ENCODE results near the gene VASH2. TPM values are rescaled to one million over a fixed set of nuclear protein-coding genes. Genes with fewer than 3 reads are reported as not detected.

VASH2 gene
- total and polyA plus RNA-seq, 4 experiments from 2014 or later = 0.11 TPM; not detected in 3

DNA sequence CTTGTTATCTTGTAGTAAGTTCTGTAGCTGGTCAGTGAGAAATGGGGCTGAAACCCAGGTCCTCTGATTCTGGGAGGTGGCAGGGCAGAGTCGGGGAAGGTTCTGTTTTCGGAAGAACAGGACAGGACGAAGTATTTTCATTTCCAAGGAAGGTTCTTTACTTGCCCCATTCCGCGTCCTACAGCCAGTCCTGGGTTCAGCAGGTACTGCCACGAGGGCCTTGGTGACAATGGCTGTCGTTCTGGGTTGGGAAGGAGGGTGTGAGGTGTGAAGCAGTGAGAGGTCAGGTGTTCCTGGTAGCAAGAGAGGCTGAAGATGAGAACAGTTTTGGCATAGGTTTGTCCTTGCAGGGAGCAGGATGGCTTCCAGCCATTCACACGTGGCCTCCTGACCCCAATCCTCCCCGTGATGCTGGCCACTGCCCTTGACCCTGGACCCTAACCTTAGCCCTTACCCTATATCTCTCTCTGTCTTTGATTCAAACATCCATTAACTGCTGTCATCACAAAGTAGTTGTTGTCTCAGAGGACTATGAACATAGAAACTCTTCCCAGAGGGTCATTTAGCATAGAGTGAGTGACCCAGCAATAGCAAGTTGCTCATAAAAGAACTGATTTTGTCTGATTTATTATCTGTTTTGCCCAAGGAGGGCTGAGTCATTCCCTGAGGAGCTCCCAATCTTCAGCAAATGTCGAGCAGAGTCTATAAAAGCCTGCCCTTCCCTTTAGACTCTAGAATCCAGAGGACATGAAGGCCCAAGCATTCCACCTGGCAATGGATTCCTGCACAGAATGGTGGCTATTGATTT lies 25.0 kb downstream of the VASH2 start:
- H3K9me3 ChIP-seq (ENCODE audit: control insufficient read depth in 1 of 2, low read length in 2 of 2) = no peaks in the 10 kb centered on the region
- Mint-ChIP-seq H3K4me1 (peaks cover 0 to 28% (median 5%) of the 10 kb centered on the region in 4 donors), H3K9me3 (no peaks in the 10 kb centered on the region), H3K27me3 (peaks cover 9 to 20% of the 10 kb centered on the region in 2 donors), H3K4me3 (no peak overlapping the region), H3K36me3 (no peaks in the 10 kb centered on the region), H3K27ac (peak overlapping the region in 1 of 7 donors; percentile 0)
- no peaks in the 10 kb centered on the region for H3K27me3 ChIP-seq (ENCODE audit: insufficient read depth, low read length)
- DNase-seq = no peak
- no peak overlapping the region for H3K27ac ChIP-seq (ENCODE audit: low read depth, low read length)
- peaks cover 9% of the 10 kb centered on the region for H3K4me1 ChIP-seq (ENCODE audit: insufficient read depth, low read length)
- no peak overlapping the region for H3K4me3 ChIP-seq (ENCODE audit: low read length in 2 of 2)
- intact Hi-C loops (cut with micrococcal nuclease) = no loop called here
- ChIA-PET POLR2A (ENCODE audit: partially characterized antibody) (no interaction called here), CTCF (ENCODE audit: partially characterized antibody) (no interaction called here)
- H3K36me3 ChIP-seq (ENCODE audit: insufficient read depth, low read length) = no peaks in the 10 kb centered on the region

DNA sequence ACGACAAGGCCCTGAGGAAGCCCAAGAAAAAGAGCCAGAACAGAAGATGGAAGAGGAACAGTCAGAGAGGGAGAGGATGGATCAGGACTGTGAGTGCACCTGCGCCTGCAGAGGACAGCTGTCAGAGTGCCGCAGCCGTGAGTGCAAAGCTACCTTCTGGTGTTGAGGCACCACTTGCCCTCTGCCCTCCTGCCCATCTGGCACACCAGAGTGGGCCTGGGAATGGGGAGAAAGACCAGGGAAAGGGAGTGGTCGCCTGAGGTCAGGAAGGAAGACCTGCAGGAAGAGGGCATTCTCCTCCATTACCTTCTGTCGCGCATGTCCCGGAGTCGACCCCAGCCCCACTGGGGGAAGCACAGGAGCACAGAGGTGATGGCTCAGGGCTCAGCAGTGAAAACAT lies 26.2 kb downstream of the VASH2 start:
- DNase-seq = no peak
- H3K4me1 ChIP-seq (ENCODE audit: insufficient read depth, low read length) = peaks cover 9% of the 10 kb centered on the region
- H3K4me1 Mint-ChIP-seq = peaks cover 1 to 28% (median 5%) of the 10 kb centered on the region in 4 donors
- H3K27ac Mint-ChIP-seq = peak overlapping the region in 2 of 7 donors; percentile 25 to 62
- H3K9me3 ChIP-seq (ENCODE audit: control insufficient read depth in 1 of 2, low read length in 2 of 2) = no peaks in the 10 kb centered on the region
- H3K27me3 ChIP-seq (ENCODE audit: insufficient read depth, low read length) = no peaks in the 10 kb centered on the region
- peak overlapping the region in 1 of 8 donors; percentile 8 for H3K4me3 Mint-ChIP-seq
- CTCF ChIA-PET (ENCODE audit: partially characterized antibody) = no interaction called here
- no peak overlapping the region for H3K27ac ChIP-seq (ENCODE audit: low read depth, low read length)
- H3K36me3 ChIP-seq (ENCODE audit: insufficient read depth, low read length) = no peaks in the 10 kb centered on the region
- H3K27me3 Mint-ChIP-seq = peaks cover 9 to 18% of the 10 kb centered on the region in 2 donors
- no peaks in the 10 kb centered on the region for H3K9me3 Mint-ChIP-seq
- intact Hi-C loops (cut with micrococcal nuclease) = no loop called here
- no peaks in the 10 kb centered on the region for H3K36me3 Mint-ChIP-seq
- H3K4me3 ChIP-seq (ENCODE audit: low read length in 2 of 2) = no peak overlapping the region
- POLR2A ChIA-PET (ENCODE audit: partially characterized antibody) = no interaction called here

DNA sequence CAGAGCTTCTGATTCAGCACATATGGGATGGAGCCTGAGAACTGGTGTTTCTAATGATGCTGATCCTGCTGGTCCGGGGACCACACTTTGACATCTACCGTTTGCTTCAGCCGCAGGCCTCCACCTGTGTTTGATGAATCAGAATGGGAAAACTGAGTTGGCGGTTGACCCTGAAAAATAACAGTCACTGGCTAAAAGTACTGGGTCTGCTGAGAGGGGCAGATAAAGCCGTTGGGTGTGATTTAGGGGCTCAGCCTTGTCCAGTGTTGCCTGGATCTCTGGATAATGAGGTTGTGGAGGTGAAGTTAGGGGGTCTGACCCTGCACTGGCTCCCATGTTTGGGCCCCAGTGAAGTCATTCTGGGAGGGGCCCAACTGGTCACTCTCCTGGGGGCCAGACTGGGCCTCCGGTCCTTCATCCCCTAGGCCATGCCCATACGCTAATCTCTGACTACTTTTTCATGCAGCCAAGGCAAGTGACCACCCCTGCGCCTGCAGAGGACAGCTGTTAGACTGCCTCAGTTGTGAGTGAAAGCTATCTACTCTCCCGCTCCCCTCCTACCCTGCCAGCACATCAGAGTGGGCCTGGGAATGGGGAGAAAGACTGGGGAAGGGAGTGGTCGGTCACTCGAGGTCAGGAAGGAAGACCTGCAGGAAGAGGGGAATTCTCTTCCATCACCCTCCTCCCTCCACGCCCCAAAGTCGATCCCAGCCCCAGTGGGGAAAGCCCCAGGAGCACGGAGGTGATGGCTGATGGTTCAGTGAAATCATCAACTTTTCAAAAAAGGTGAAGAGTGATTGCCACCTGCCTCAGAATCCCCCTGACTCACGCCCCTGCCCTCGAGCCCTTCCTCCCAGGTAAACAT lies 27.7 kb downstream of the VASH2 start:
- H3K9me3 ChIP-seq (ENCODE audit: control insufficient read depth in 1 of 2, low read length in 2 of 2) = no peaks in the 10 kb centered on the region
- no peak for DNase-seq
- intact Hi-C loops (cut with micrococcal nuclease) = no loop called here
- peaks cover 9% of the 10 kb centered on the region for H3K4me1 ChIP-seq (ENCODE audit: insufficient read depth, low read length)
- H3K36me3 ChIP-seq (ENCODE audit: insufficient read depth, low read length) = no peaks in the 10 kb centered on the region
- Mint-ChIP-seq H3K4me1 (peaks cover 3 to 28% (median 6%) of the 10 kb centered on the region in 4 donors), H3K4me3 (no peak overlapping the region), H3K36me3 (no peaks in the 10 kb centered on the region), H3K9me3 (no peaks in the 10 kb centered on the region), H3K27ac (peak overlapping the region in 1 of 7 donors; percentile 61), H3K27me3 (peaks cover 9 to 18% of the 10 kb centered on the region in 2 donors)
- H3K27ac ChIP-seq (ENCODE audit: low read depth, low read length) = no peak overlapping the region
- H3K4me3 ChIP-seq (ENCODE audit: low read length in 2 of 2) = no peak overlapping the region
- H3K27me3 ChIP-seq (ENCODE audit: insufficient read depth, low read length) = no peaks in the 10 kb centered on the region
- CTCF ChIA-PET (ENCODE audit: partially characterized antibody) = no interaction called here
- POLR2A ChIA-PET (ENCODE audit: partially characterized antibody) = no interaction called here

DNA sequence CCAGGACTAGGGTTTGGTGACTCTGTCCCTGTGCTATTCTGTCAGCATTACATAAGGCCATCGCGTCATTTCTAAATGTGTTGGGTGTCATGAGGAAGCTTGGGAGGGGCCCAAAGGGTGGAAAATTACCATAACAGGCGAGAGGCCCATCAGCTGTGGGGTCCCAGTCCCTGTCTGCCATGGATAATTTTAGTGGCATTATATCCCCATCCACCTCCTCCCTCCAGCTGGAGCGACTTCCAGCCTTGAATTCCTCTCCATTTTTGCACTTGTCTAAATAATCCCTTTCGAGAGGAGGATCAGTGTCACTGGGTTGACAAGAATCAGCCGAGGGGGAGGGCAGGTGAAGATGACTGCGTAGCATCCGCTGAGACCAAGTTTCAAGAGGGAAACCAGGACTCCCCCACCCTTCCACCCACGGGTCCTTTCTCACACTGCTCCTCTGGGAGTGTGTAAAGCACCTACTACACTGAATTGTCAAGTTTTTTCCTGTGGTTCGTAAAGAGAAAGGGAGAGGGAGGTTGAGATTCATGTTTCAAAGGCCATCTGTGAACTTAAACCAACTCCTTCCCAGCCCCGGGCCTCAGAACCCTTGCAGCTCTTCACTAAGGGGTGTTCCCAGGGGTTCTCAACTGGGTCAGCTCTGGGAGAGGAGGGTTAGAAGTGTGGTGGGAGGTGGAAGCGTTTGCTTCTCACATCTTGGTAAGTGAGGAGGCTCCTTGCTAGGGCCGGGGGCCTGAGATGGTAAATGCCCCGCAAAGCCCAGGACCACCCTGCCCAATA lies 29.2 kb downstream of the VASH2 start:
- H3K9me3 ChIP-seq (ENCODE audit: control insufficient read depth in 1 of 2, low read length in 2 of 2) = no peaks in the 10 kb centered on the region
- peaks cover 3 to 28% (median 6%) of the 10 kb centered on the region in 4 donors for H3K4me1 Mint-ChIP-seq
- H3K36me3 ChIP-seq (ENCODE audit: insufficient read depth, low read length) = no peaks in the 10 kb centered on the region
- ChIA-PET POLR2A (ENCODE audit: partially characterized antibody) (no interaction called here), CTCF (ENCODE audit: partially characterized antibody) (interaction anchor here (1.0 to 1.6 kb wide), 2 partner anchors 11 to 524 kb away, joined by 3 read pairs; no protein-coding TSS in a partner anchor)
- peaks cover 9 to 18% of the 10 kb centered on the region in 2 donors for H3K27me3 Mint-ChIP-seq
- peak overlapping the region in 4 of 7 donors; percentile 16 to 88 (median 82) for H3K27ac Mint-ChIP-seq
- intact Hi-C loops (cut with micrococcal nuclease) = no loop called here
- H3K4me1 ChIP-seq (ENCODE audit: insufficient read depth, low read length) = peaks cover 9% of the 10 kb centered on the region
- peak in 3 of 5 donors; percentile 7 to 17 (median 14) for DNase-seq
- no peaks in the 10 kb centered on the region for H3K27me3 ChIP-seq (ENCODE audit: insufficient read depth, low read length)
- H3K4me3 ChIP-seq (ENCODE audit: low read length in 2 of 2) = no peak overlapping the region
- H3K27ac ChIP-seq (ENCODE audit: low read depth, low read length) = no peak overlapping the region
- no peaks in the 10 kb centered on the region for H3K36me3 Mint-ChIP-seq
- no peaks in the 10 kb centered on the region for H3K9me3 Mint-ChIP-seq
- H3K4me3 Mint-ChIP-seq = peak overlapping the region in 2 of 8 donors; percentile 35 to 37

DNA sequence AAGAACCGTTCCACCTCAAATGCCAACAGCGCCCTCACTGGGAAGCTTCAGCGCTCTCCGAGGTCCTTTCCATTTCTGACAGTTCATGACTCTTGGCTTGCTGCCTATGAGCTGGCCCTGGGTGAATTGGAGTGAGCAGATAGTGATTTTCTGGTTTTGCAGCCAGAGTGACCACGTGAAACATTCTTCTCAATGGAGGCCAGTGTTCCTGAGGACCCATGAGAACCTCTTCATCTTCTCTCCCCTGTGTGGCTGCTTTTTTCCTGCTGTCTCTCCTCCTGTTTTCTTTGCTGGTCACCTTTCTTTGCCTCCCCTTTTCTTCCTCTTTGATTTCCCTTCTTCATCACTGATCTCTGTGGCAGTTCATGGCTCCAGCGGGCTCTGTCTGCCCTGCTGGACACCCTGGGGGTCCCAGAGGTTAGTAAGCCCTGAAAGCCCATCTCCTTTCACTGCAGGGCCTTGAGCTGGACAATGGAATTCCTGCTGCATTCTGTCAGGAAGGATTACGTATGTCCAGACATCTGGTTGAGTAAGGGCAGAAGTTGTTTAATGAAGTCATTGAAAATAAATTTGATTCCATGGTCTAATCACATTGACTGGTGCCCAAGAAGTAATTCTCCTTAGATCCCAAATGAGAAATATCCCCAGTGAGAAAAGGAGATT lies 29.9 kb downstream of the VASH2 start:
- Histone ChIP-seq H3K27ac (ENCODE audit: low read depth, low read length) (no peak overlapping the region), H3K4me3 (ENCODE audit: low read length in 2 of 2) (no peak overlapping the region), H3K36me3 (ENCODE audit: insufficient read depth, low read length) (no peaks in the 10 kb centered on the region), H3K4me1 (ENCODE audit: insufficient read depth, low read length) (peaks cover 9% of the 10 kb centered on the region), H3K9me3 (ENCODE audit: control insufficient read depth in 1 of 2, low read length in 2 of 2) (no peaks in the 10 kb centered on the region), H3K27me3 (ENCODE audit: insufficient read depth, low read length) (no peaks in the 10 kb centered on the region)
- peak overlapping the region in 3 of 7 donors; percentile 25 to 57 (median 46) for H3K27ac Mint-ChIP-seq
- intact Hi-C loops (cut with micrococcal nuclease) = no loop called here
- ChIA-PET CTCF (ENCODE audit: partially characterized antibody) (interaction anchor here (1.6 kb wide), 1 partner anchor 524 kb away, joined by 3 read pairs; no protein-coding TSS in a partner anchor), POLR2A (ENCODE audit: partially characterized antibody) (no interaction called here)
- H3K4me3 Mint-ChIP-seq = no peak overlapping the region
- peaks cover 3 to 28% (median 6%) of the 10 kb centered on the region in 4 donors for H3K4me1 Mint-ChIP-seq
- peaks cover 9 to 15% of the 10 kb centered on the region in 2 donors for H3K27me3 Mint-ChIP-seq
- H3K36me3 Mint-ChIP-seq = no peaks in the 10 kb centered on the region
- H3K9me3 Mint-ChIP-seq = no peaks in the 10 kb centered on the region
- no peak for DNase-seq

DNA sequence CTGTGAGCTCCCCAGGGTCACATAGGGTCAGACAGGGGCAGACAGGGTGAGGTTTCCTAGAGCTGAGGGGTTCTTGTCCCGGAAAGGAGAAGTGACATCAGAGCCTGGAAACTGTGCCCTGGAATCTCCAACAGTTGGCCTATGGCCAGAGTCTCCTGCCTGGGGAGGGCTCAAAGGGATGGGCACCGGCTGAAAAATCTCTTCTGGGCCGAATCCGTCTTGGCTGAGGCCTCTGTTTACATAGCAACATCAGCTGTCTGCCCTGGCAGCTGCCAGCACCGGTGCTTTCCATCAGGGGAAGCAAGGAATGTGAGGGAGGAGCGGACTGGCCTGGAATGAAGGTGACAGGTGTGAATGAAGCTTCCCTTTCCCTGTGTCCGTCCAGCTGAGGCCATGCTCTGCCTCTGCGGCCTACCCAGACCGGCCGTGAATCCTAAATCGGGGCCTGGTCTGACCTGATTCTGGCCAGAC lies 30.7 kb downstream of the VASH2 start:
- no peaks in the 10 kb centered on the region for H3K9me3 ChIP-seq (ENCODE audit: control insufficient read depth in 1 of 2, low read length in 2 of 2)
- CTCF ChIA-PET (ENCODE audit: partially characterized antibody) = interaction anchor here (0.8 kb wide), 1 partner anchor 14 kb away, joined by 3 read pairs; no protein-coding TSS in a partner anchor
- Mint-ChIP-seq H3K27me3 (peaks cover 9% of the 10 kb centered on the region in 2 donors), H3K36me3 (no peaks in the 10 kb centered on the region), H3K4me1 (peaks cover 3 to 24% (median 6%) of the 10 kb centered on the region in 4 donors), H3K27ac (no peak overlapping the region), H3K4me3 (no peak overlapping the region), H3K9me3 (no peaks in the 10 kb centered on the region)
- no peaks in the 10 kb centered on the region for H3K36me3 ChIP-seq (ENCODE audit: insufficient read depth, low read length)
- no peaks in the 10 kb centered on the region for H3K27me3 ChIP-seq (ENCODE audit: insufficient read depth, low read length)
- POLR2A ChIA-PET (ENCODE audit: partially characterized antibody) = no interaction called here
- no peak for DNase-seq
- H3K4me3 ChIP-seq (ENCODE audit: low read length in 2 of 2) = no peak overlapping the region
- no peak overlapping the region for H3K27ac ChIP-seq (ENCODE audit: low read depth, low read length)
- intact Hi-C loops (cut with micrococcal nuclease) = no loop called here
- H3K4me1 ChIP-seq (ENCODE audit: insufficient read depth, low read length) = peaks cover 9% of the 10 kb centered on the region
